K562 (cell line): ENCODE data around the gene GMEB1. TPM values are rescaled to one million over a fixed set of nuclear protein-coding genes. Genes with fewer than 3 reads are reported as not detected.

Source experiments
- CBX5 ChIP-seq: IDR thresholded peaks from 2 replicates; pipeline ENCODE4 v1.6.1; 2014; ENCODE audit warnings: low read depth, borderline replicate concordance
- CBX8 ChIP-seq: fragments of 200-600 bp; sonication (generic); IDR thresholded peaks from 2 replicates; pipeline ENCODE4 v1.6.1; 2012; ENCODE audit warnings: borderline replicate concordance, mixed run types, low read depth, mild to moderate bottlenecking, moderate library complexity, mixed read lengths, low read length, control low read depth, inconsistent platforms; ENCODE audit not compliant: poor library complexity, severe bottlenecking; ENCODE audit errors: extremely low read depth
- EP400 ChIP-seq: fragments of 450-650 bp; IDR thresholded peaks from 2 replicates; pipeline ENCODE4 v1.6.1; 2017; ENCODE audit warnings: antibody characterized with exemption, mild to moderate bottlenecking, moderate library complexity
- GMEB1 ChIP-seq: fragments of 250-450 bp; sonication (Bioruptor Pico); IDR thresholded peaks from 2 replicates; pipeline ENCODE4 v1.4.0; 2020; ENCODE audit warnings: mild to moderate bottlenecking
- NCOA6 ChIP-seq: fragments of 450-650 bp; IDR thresholded peaks from 2 replicates; pipeline ENCODE4 v1.6.1; 2017; ENCODE audit warnings: mild to moderate bottlenecking
- NFE2 ChIP-seq: IDR thresholded peaks from 2 replicates; pipeline ENCODE4 v1.6.1; 2014; ENCODE audit warnings: antibody characterized with exemption, low read depth
- PRPF4 ChIP-seq: fragments of 200-400 bp; formaldehyde crosslinking; IDR thresholded peaks from one replicate; pipeline ENCODE4 v1.6.1; 2017; ENCODE audit warnings: low read length, low read depth, mild to moderate bottlenecking; ENCODE audit not compliant: insufficient read depth, poor library complexity, severe bottlenecking
- SMAD1 ChIP-seq: fragments of 150-350 bp; IDR thresholded peaks from 2 replicates; pipeline ENCODE4 v1.6.1; 2014; ENCODE audit warnings: low read length, low read depth; ENCODE audit not compliant: partially characterized antibody
- SNRNP70 ChIP-seq: fragments of 200-400 bp; formaldehyde crosslinking; optimal IDR thresholded peaks from 2 replicates; pipeline ENCODE3; 2017; ENCODE audit warnings: low read depth, low read length
- SUPT5H ChIP-seq: fragments of 450-650 bp; IDR thresholded peaks from 2 replicates; pipeline ENCODE4 v1.6.1; 2016
- polyA plus RNA-seq, 8 experiments: library from polyadenylated mRNA; depleted of rRNA in 4 of 8; stranded (reverse) in 5 of 8; unstranded in 3 of 8; fragments of >200 nt; fragmentation: Nextera tagmentation in 2 of 8; fragmentation: Illumina TruSeq in 1 of 8; extraction: Ambion mirVana in 2 of 8; extraction: Trizol in 1 of 8; gene quantifications; 2 replicates each; pipeline versions ENCODE4 v1.2.1 to v1.2.3, GENCODE V29; 2011 to 2014; ENCODE audit warnings: inconsistent platforms in 1 of 8, missing spikeins in 1 of 8
- total RNA-seq, 7 experiments: library from RNA; depleted of rRNA in 6 of 7; stranded (reverse); fragments of >200 nt in 6 of 7; fragmentation: Illumina TruSeq in 2 of 7; extraction: Trizol in 2 of 7; gene quantifications; 2 replicates each; pipeline versions ENCODE4 v1.2.1 to v1.2.3, GENCODE V29; 2011 to 2021; ENCODE audit warnings: low replicate concordance in 1 of 7
- TF ChIP-seq, protein P1 (sequence below): fragments of 450-650 bp; IDR thresholded peaks from 2 replicates; pipeline ENCODE4 v1.6.1; 2016
- TF ChIP-seq, protein P2 (sequence below): fragments of 450-650 bp; IDR thresholded peaks from 2 replicates; pipeline ENCODE4 v1.6.1; 2018; ENCODE audit not compliant: partially characterized antibody

Gene GMEB1
- total and polyA plus RNA-seq, 9 of the 15 experiments (the other 6 are each of a cell fraction or from before 2014, with no cell fraction given): 6.6 to 17.5 (median 8.5) TPM

- TF ChIP-seq PRPF4 (no peak), GMEB1 (CRISPR knock-in tag) (peak; percentile 28; the same call in 1 of the 2 replicates), NCOA6 (no peak), SMAD1 (no peak), NFE2 (peak; percentile 35; the same call in 1 of the 2 replicates), SUPT5H (peak; percentile 99), CBX5 (0 out of 2 replicates have a peak, but pooled peaks have one; percentile 40), SNRNP70 (no peak), EP400 (peak; percentile 98), CBX8 (no peak)
- TF ChIP-seq, protein P1, sequence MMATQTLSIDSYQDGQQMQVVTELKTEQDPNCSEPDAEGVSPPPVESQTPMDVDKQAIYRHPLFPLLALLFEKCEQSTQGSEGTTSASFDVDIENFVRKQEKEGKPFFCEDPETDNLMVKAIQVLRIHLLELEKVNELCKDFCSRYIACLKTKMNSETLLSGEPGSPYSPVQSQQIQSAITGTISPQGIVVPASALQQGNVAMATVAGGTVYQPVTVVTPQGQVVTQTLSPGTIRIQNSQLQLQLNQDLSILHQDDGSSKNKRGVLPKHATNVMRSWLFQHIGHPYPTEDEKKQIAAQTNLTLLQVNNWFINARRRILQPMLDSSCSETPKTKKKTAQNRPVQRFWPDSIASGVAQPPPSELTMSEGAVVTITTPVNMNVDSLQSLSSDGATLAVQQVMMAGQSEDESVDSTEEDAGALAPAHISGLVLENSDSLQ: peak; percentile 96
- TF ChIP-seq, protein P2, sequence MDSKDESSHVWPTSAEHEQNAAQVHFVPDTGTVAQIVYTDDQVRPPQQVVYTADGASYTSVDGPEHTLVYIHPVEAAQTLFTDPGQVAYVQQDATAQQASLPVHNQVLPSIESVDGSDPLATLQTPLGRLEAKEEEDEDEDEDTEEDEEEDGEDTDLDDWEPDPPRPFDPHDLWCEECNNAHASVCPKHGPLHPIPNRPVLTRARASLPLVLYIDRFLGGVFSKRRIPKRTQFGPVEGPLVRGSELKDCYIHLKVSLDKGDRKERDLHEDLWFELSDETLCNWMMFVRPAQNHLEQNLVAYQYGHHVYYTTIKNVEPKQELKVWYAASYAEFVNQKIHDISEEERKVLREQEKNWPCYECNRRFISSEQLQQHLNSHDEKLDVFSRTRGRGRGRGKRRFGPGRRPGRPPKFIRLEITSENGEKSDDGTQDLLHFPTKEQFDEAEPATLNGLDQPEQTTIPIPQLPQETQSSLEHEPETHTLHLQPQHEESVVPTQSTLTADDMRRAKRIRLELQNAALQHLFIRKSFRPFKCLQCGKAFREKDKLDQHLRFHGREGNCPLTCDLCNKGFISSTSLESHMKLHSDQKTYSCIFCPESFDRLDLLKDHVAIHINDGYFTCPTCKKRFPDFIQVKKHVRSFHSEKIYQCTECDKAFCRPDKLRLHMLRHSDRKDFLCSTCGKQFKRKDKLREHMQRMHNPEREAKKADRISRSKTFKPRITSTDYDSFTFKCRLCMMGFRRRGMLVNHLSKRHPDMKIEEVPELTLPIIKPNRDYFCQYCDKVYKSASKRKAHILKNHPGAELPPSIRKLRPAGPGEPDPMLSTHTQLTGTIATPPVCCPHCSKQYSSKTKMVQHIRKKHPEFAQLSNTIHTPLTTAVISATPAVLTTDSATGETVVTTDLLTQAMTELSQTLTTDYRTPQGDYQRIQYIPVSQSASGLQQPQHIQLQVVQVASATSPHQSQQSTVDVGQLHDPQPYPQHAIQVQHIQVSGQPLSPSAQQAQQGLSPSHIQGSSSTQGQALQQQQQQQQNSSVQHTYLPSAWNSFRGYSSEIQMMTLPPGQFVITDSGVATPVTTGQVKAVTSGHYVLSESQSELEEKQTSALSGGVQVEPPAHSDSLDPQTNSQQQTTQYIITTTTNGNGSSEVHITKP: peak; percentile 19
These were observed 25.5 kb upstream of the GMEB1 start, which contains the start of gene TAF12 (continued) for GRCh38 chr1:28642847-28643635.
